ENCODE measurements around the gene PSAPL1. TPM values are rescaled to one million over a fixed set of nuclear protein-coding genes. Genes with fewer than 3 reads are reported as not detected.
"Not testable (repeated sequence)": the region's sequence is repeated elsewhere in the genome, so short reads cannot be mapped to it uniquely, and the experiment has no call there.

Gene PSAPL1
- total RNA-seq, 2 donors from 2014 or later: not detected

DNA sequence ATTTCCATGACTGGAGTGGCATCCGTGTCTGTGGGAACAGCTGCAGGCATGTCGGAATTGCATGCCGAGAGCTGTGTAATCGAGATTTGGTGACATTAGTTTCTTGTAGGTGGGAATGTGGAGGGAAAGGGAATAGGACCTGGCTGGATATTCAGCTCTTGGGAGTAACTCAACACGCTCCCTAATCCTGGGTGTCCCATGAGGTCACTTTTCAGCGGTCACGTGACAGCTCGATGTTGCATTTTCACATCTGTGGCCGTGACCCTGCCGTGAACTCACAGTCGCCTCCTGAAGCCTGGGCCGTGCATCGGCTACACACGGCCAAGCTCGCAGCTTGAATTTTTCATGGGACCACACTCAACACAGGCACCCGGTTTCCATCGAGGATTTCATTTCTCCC is 25.8 kb upstream of the PSAPL1 start:
- intact Hi-C loops (cut with DNase I, micrococcal nuclease): no loop called here
- ATAC-seq (no peak), DNase-seq (no peak)

GRCh38 chr4:7459471-7459870 is 24.7 kb upstream of the PSAPL1 start:
- DNase-seq (no peak), ATAC-seq (no peak)
- intact Hi-C loops (cut with DNase I, micrococcal nuclease): no loop called here

GRCh38 chr4:7458477-7458876 is 23.7 kb upstream of the PSAPL1 start:
- ATAC-seq (no peak), DNase-seq (no peak)
- intact Hi-C loops (cut with DNase I, micrococcal nuclease): no loop called here

DNA sequence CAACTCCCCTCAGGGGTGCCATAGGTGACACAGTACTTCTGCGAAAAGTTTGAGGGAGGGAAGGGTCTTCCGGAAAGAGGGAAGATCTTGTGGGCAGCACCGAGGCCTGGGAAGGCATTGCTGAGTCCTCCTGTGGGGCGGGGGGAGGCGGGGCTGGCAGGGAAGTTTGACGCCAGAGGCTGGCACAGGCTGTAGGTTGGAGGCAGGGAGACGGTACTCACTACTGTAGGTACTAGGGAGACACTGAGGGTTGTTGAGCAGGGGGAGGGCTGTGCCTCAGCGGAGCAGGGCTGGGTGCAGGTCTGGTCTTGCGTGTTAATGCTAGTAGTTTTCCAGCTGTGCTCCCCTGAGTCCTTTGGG is 23.3 kb upstream of the PSAPL1 start:
- no peak for DNase-seq
- no peak for ATAC-seq
- intact Hi-C loops (cut with DNase I, micrococcal nuclease): no loop called here

- intact Hi-C loops (cut with DNase I, micrococcal nuclease): no loop called here
- ATAC-seq (no peak), DNase-seq (no peak)
Measured at GRCh38 chr4:7457201-7458065, 22.7 kb upstream of the PSAPL1 start.

- ATAC-seq; DNase-seq; intact Hi-C loops (cut with DNase I, micrococcal nuclease): not testable (repeated sequence)
Measured at GRCh38 chr4:7452802-7453201, 18.1 kb upstream of the PSAPL1 start.

DNA sequence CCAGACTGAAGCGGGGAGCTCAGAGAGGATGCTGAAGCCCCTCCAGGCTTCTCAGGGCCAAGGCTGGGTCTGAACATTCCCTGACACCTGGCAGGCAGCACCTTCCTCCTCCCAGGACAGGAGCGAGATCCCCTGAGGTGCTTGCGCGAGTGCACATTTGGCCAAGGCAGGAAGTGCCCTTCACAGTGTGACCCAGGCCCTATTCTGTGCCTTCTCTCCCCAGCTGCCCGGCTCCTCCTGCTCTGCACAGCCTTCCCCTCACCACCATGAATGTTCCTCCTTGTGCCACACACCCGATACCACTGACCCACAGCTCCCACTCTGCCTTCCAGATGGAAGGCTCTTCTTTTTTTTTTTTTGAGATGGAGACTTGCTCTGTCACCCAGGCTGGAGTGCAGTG is 17.1 kb upstream of the PSAPL1 start:
- intact Hi-C loops (cut with DNase I, micrococcal nuclease): no loop called here
- DNase-seq (no peak), ATAC-seq (no peak)

DNA sequence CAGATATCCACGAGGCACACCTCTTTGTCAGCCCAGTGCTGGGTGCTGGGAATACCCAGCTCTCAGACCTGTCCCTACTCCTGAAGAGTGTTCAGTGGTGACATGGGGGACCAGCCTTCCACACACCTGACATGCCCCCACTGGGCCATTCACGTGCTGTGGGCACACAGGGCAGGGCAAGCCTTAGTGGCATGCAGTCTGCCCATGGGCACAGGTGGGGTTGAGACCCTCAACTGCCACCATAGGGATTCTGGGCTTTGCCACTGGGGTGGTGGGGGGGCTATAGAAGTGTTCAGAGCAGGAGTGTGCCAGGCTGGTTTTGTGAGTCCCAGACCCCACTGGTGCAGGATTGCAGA is 16.7 kb upstream of the PSAPL1 start:
- intact Hi-C loops (cut with DNase I, micrococcal nuclease): no loop called here
- no peak for DNase-seq
- ATAC-seq: no peak

GRCh38 chr4:7450775-7451433 is 16.2 kb upstream of the PSAPL1 start:
- intact Hi-C loops (cut with DNase I, micrococcal nuclease): no loop called here
- no peak for DNase-seq
- ATAC-seq: no peak

DNA sequence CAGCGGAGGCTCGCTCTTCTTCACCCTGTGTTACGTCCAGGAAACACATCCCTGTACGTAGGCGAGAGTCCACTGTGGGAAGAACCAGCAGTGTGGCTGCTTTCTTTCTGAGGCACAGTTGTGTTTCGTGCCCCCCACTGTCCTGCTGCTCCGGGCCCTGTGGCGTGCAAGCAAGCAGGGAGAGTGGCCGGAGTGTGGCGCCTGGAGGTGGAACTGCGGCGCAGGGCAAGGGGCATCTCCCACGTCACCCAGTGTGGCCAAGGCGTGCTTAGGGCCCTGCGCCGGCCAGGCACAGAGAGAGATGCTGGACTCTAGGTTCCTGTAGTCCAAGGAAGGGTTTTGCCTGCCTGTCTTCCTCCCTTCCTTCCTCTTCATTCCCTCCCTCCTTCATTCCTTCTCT is 13.3 kb upstream of the PSAPL1 start:
- ATAC-seq: no peak
- intact Hi-C loops (cut with DNase I, micrococcal nuclease): no loop called here
- DNase-seq: no peak

GRCh38 chr4:7447236-7447635 is 12.5 kb upstream of the PSAPL1 start:
- ATAC-seq (no peak), DNase-seq (no peak)
- intact Hi-C loops (cut with DNase I, micrococcal nuclease): no loop called here

- intact Hi-C loops (cut with DNase I, micrococcal nuclease): no loop called here
- DNase-seq (no peak), ATAC-seq (no peak)
Measured at GRCh38 chr4:7444731-7445130, 10.0 kb upstream of the PSAPL1 start.

DNA sequence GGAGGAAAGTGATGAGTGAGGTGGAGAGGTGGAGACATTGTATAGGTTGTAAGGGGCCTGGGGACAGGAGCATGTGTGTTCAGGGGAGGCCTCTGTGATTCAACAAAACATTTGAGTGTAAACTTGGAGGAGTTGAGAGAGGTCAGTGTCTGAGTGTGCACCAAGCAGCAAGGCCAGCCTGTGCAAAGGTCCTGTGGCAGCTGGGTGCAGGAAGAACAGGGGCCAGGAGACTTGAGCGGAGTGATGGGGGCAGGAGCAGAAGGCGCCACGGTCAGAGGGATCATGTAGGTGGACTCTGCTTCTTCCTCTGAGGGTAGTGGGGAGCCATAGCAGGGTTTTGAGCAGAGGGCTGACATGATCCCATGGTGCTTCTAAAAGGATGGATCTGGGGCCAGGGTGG is 9.6 kb upstream of the PSAPL1 start:
- ATAC-seq: no peak
- intact Hi-C loops (cut with DNase I, micrococcal nuclease): no loop called here
- DNase-seq: no peak

DNA sequence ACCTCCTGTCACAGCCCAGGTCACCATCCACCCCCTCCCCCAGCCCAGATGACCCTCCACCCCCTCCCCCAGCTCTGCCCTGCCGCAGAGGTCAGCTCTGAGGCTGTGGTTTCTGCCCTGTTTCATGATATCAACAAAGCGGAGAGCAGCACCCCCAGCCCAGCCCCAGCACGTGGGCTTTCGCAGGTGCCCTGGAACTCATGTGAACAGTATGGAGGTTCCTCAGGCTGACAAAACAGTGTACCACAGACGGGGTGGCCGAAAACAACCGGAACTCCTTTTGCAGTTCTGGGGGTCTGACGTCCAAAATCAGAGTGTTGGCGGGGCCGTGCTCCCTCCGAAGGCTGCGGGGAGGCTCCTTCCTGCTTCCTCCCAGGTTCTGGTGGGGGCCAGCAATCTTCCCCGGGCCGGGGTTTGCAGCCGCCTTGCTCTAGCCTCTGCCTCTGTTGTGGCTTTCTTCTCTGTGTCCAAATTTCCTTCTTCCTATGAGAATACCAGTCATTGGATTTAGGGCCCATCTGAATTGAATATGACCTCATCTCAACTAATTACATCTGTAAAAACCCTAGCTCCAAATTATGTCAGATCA is 7.9 kb upstream of the PSAPL1 start:
- ATAC-seq (no peak), DNase-seq (no peak)
- intact Hi-C loops (cut with DNase I, micrococcal nuclease): no loop called here

DNA sequence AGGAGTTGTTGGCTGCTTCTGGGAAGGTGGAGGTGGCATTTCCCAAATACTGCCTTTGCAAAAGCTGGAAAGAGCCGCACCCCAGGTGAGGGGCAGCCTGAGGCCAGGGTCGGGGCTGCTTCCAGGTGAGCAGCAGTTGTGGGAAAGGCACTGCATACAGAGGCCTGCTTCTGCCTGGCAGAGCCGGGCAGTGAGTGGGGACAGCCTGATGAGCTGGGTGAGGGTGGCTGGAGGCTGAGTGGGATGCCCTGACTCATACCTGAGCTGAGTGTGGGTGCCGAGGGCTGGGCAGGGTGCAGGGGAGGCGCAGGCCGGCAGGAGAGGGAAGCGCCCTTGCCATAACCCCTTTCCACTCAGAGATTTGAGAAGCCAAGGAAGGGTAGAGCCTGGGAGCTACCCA is 6.5 kb upstream of the PSAPL1 start:
- no peak for DNase-seq
- ATAC-seq: no peak
- intact Hi-C loops (cut with DNase I, micrococcal nuclease): no loop called here

DNA sequence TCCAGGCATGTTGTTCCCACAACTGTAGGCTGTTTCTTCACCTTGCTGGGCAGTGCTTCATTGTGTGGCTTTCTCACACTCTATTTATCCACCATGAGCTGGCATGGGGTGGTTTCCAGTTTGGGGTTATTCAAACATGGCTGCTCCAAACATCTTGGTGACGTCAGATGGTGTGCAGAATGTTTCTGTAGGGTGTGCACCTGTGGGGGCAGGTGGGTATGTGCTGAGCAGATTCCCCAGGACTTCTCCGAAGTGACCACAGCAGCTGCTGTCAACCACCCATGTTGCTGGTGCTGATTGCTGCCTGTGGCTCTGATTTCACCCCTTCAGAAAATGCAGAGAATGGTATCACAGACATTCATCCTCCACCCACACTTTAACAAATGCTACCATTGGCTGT is 5.0 kb upstream of the PSAPL1 start:
- intact Hi-C loops (cut with DNase I, micrococcal nuclease): no loop called here
- ATAC-seq (no peak), DNase-seq (no peak)

DNA sequence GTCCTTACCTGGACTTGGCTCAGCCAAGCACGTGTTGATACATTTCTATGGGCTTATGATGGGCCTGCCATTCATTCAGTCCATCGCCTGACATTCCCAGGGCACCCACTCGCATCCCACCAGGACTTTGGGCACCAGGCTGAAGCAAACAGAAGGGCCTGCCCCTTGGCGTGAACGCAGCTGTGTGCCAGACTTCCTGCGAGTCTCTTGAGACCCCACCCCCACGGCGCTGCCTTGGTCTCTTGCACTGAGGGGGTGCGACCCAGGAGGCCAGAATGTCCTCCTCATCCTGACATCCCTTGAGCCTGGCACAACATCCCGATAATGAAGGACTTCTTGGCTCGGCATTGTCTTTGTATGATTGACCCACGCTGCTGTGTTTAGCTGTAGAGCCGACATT is 1.5 kb upstream of the PSAPL1 start:
- intact Hi-C loops (cut with DNase I, micrococcal nuclease): no loop called here
- ATAC-seq: no peak
- no peak for DNase-seq

DNA sequence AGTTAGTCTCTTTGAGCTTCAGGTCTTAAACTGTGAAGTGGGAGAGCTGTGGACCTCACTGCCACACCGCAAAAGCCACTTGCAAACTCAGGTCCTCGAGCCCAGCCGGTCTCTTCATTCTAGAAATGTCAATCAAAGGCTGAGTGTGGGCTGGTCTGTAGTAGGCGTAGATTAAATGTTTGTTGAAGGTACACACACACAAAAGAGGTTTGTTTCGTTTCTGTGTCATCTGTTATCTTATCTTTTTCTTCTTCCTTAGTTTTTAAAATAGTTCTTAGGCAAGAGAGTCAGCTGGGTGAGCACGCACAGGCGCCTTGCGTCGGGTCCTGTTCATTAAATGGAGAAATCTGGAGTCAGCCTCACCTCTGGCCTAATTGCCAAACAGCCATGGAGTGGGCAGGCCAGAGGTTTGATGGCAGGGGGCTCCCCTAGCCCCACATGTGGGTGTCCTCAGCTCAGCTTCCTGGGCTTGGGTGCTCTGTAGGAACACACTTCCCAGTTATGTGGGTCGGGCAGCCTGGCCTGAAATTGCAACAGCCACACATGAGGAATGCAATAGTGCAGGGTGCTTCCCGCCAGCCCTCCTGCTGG is 836 bp upstream of the PSAPL1 start:
- ATAC-seq (no peak), DNase-seq (no peak)
- intact Hi-C loops (cut with DNase I, micrococcal nuclease): no loop called here

DNA sequence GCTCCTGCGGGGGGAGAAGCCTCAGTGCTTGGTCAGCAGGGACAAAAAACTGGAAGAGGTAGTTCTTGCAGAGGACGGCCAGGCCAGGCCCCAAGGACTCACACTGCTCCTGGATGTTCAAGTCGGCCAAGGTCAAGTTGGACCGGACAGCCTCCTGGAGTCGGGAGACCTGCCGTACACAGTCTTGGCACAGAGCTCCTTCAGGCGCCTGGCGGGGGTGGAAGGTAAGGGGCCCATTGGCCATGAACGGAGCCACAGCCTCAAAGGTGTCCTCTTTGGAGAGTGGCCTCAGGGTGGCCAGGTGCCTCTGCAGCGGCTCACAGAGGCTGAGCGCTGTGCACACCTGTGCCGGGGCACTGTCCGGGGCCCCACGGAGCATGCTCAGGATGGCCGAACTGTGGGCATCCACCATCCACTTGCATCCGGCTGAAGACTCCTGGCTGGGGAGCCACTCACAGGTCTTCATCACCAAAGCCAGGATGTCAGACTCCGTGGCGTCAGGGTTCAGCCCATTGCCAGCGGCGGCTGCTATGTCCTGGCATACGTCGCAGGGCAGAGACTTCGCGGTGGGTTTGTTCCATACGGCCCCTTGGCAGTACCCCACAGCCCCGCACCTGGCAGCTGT is 477 bp downstream of the PSAPL1 start:
- DNase-seq (no peak), ATAC-seq (no peak)
- intact Hi-C loops (cut with DNase I, micrococcal nuclease): no loop called here

All from left colon (tissue), 2 donors.